Liver (tissue), 9 donors: ENCODE results near the gene C10orf71. TPM values are rescaled to one million over a fixed set of nuclear protein-coding genes. Genes with fewer than 3 reads are reported as not detected.

ENCODE experiments used
- DNase-seq: peaks from one replicate; pipeline ENCODE4 v3.0.0-alpha.2; 2017; ENCODE audit warnings: low spot score
- H3K27ac ChIP-seq, 2 donors: one replicate each; pipeline ENCODE4 v1.7.0; 2013; ENCODE audit warnings: inconsistent platforms in 2 of 2, low read length in 2 of 2, control low read depth in 1 of 2, low read depth in 1 of 2, mild to moderate bottlenecking in 1 of 2
- H3K27me3 ChIP-seq, 4 donors: one replicate each; pipeline versions ENCODE4 v1.6.1 to v1.7.0; 2013; ENCODE audit warnings: low read length in 3 of 4, inconsistent platforms in 1 of 4, mild to moderate bottlenecking in 1 of 4, moderate library complexity in 1 of 4; ENCODE audit not compliant: control insufficient read depth in 4 of 4, insufficient read depth in 4 of 4
- H3K36me3 ChIP-seq, 4 donors: one replicate each; pipeline versions ENCODE4 v1.6.1 to v1.7.0; 2013; ENCODE audit warnings: low read length in 3 of 4, mild to moderate bottlenecking in 3 of 4, low read depth in 1 of 4, moderate library complexity in 1 of 4; ENCODE audit not compliant: control insufficient read depth in 4 of 4, insufficient read depth in 3 of 4
- H3K4me1 ChIP-seq, 4 donors: one replicate each; pipeline versions ENCODE4 v1.6.1 to v1.7.0; 2013; ENCODE audit warnings: low read length in 3 of 4, mild to moderate bottlenecking in 3 of 4, moderate library complexity in 1 of 4; ENCODE audit not compliant: control insufficient read depth in 4 of 4, insufficient read depth in 4 of 4
- H3K4me3 ChIP-seq, 3 donors: one replicate each; pipeline versions ENCODE4 v1.6.1 to v1.7.0; 2013; ENCODE audit warnings: low read length in 3 of 3, control low read depth in 1 of 3, low read depth in 1 of 3, mild to moderate bottlenecking in 1 of 3
- H3K9ac ChIP-seq, 2 donors: one replicate each; pipeline ENCODE4 v1.7.0; 2013; ENCODE audit warnings: low read length in 2 of 2, mild to moderate bottlenecking in 2 of 2, moderate library complexity in 2 of 2, control low read depth in 1 of 2, low read depth in 1 of 2
- H3K9me3 ChIP-seq, 4 donors: one replicate each; pipeline versions ENCODE4 v1.6.1 to v1.7.0; 2013; ENCODE audit warnings: low read length in 3 of 4; ENCODE audit not compliant: control insufficient read depth in 4 of 4
- CTCF ChIP-seq: fragments of 150-350 bp; IDR thresholded peaks from 2 replicates; pipeline ENCODE4 v1.5.1; 2017; ENCODE audit warnings: improper control_type of control experiment, low read depth, low read length; ENCODE audit not compliant: missing input control
- EGR1 ChIP-seq, 2 donors: IDR thresholded peaks; 2 replicates each; pipeline ENCODE4 v1.6.1; 2016 to 2018; ENCODE audit warnings: antibody characterized with exemption in 2 of 2, low read depth in 2 of 2
- FOXA1 ChIP-seq: IDR thresholded peaks from 2 replicates; pipeline ENCODE4 v1.6.1; 2016; ENCODE audit warnings: antibody characterized with exemption
- FOXA2 ChIP-seq: IDR thresholded peaks from 2 replicates; pipeline ENCODE4 v1.6.1; 2016; ENCODE audit warnings: antibody characterized with exemption
- GABPA ChIP-seq, 2 donors: IDR thresholded peaks in 1 of 2; conservative IDR thresholded peaks in 1 of 2; 2 replicates each; pipeline ENCODE4 v1.6.1; 2016; ENCODE audit warnings: antibody characterized with exemption in 2 of 2, mild to moderate bottlenecking in 1 of 2, moderate library complexity in 1 of 2
- HNF4A ChIP-seq, 2 donors: conservative IDR thresholded peaks; 2 replicates each; pipeline ENCODE4 v1.6.1; 2016; ENCODE audit warnings: antibody characterized with exemption in 2 of 2, mild to moderate bottlenecking in 2 of 2
- HNF4G ChIP-seq: IDR thresholded peaks from 2 replicates; pipeline ENCODE4 v1.6.1; 2016; ENCODE audit warnings: antibody characterized with exemption
- JUND ChIP-seq, 2 donors: IDR thresholded peaks; 2 replicates each; pipeline ENCODE4 v1.6.1; 2016; ENCODE audit warnings: antibody characterized with exemption in 2 of 2
- MAX ChIP-seq: IDR thresholded peaks from 2 replicates; pipeline ENCODE4 v1.6.1; 2016; ENCODE audit warnings: antibody characterized with exemption
- NR2F2 ChIP-seq: IDR thresholded peaks from 2 replicates; pipeline ENCODE4 v1.6.1; 2016; ENCODE audit warnings: antibody characterized with exemption
- RAD21 ChIP-seq, 2 donors: IDR thresholded peaks; 2 replicates each; pipeline ENCODE4 v1.6.1; 2016; ENCODE audit warnings: antibody characterized with exemption in 2 of 2, mild to moderate bottlenecking in 2 of 2
- RXRA ChIP-seq, 2 donors: IDR thresholded peaks; 2 replicates each; pipeline ENCODE4 v1.6.1; 2017 to 2018; ENCODE audit warnings: antibody characterized with exemption in 2 of 2, mild to moderate bottlenecking in 1 of 2
- SP1 ChIP-seq: IDR thresholded peaks from 2 replicates; pipeline ENCODE4 v1.6.1; 2018; ENCODE audit warnings: antibody characterized with exemption, mild to moderate bottlenecking
- TAF1 ChIP-seq: conservative IDR thresholded peaks from 2 replicates; pipeline ENCODE4 v1.6.1; 2016; ENCODE audit warnings: antibody characterized with exemption, mild to moderate bottlenecking
- YY1 ChIP-seq: IDR thresholded peaks from 2 replicates; pipeline ENCODE4 v1.6.1; 2016; ENCODE audit warnings: antibody characterized with exemption, mild to moderate bottlenecking
- ZBTB33 ChIP-seq: IDR thresholded peaks from 2 replicates; pipeline ENCODE4 v1.6.1; 2016; ENCODE audit warnings: antibody characterized with exemption
- polyA plus RNA-seq, 2 donors: library from polyadenylated mRNA; stranded (reverse) in 1 of 2; unstranded in 1 of 2; fragments of 200-250 nt in 1 of 2; fragments of >200 nt in 1 of 2; fragmentation: Nextera tagmentation in 1 of 2; extraction: Ambion mirVana in 1 of 2; gene quantifications; one replicate each; pipeline versions ENCODE4 v1.2.1 to v1.2.3, GENCODE V29; 2013 to 2015
- total RNA-seq, 2 donors: library from RNA; depleted of rRNA; stranded (reverse); fragments of >200 nt; gene quantifications; one replicate each; pipeline ENCODE4 v1.2.3, GENCODE V29; 2014
- TF ChIP-seq, protein P1 (sequence below): IDR thresholded peaks from 2 replicates; pipeline ENCODE4 v1.6.1; 2016; ENCODE audit warnings: antibody characterized with exemption
- TF ChIP-seq, protein P2 (sequence below): IDR thresholded peaks from 2 replicates; pipeline ENCODE4 v1.6.1; 2016; ENCODE audit warnings: antibody characterized with exemption, mild to moderate bottlenecking
- donor health status: healthy.
- donor health status: healthy.
- donor health status: healthy.
- donor health status: healthy.
- donor health status: healthy.

C10orf71 gene
- total and polyA plus RNA-seq, 4 donors, result 0.03 TPM; not detected in 3

DNA sequence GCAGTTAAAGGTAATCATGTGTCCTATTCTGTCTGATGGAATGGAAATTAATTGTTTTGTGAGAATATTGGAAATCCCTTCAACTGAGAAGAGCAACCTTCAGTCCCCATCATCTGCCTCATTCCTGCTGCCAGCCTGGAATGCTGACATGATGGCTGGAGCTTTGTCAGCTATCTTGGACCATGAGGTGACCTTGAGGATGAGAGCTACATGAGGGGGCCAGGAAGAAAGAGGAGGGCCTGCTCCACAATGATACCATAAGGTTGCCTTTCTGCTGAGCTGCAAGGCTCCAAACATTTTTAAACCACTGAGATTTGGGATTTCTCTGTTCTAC lies 40.7 kb upstream of the C10orf71 start:
- no peaks in the 10 kb centered on the region for H3K27me3 ChIP-seq
- no peaks in the 10 kb centered on the region for H3K36me3 ChIP-seq
- H3K27ac ChIP-seq, result no peak overlapping the region
- no peaks in the 10 kb centered on the region for H3K4me1 ChIP-seq
- no peak for DNase-seq
- H3K9me3 ChIP-seq, result no peaks in the 10 kb centered on the region
- H3K4me3 ChIP-seq, result no peak overlapping the region
- TF ChIP-seq RAD21 (IDR thresholded peaks at IDR 0.05), result no peak
- TF ChIP-seq SP1, result no peak
- TF ChIP-seq ZBTB33, result no peak
- no peak for TF ChIP-seq YY1
- no peak for TF ChIP-seq HNF4G
- TF ChIP-seq TAF1, result no peak
- TF ChIP-seq RXRA (IDR thresholded peaks at IDR 0.05), result no peak
- no peak for TF ChIP-seq GABPA (IDR thresholded peaks at IDR 0.05 in 1 of 2, conservative IDR thresholded peaks at IDR 0.05 in 1 of 2)
- TF ChIP-seq, protein P1, sequence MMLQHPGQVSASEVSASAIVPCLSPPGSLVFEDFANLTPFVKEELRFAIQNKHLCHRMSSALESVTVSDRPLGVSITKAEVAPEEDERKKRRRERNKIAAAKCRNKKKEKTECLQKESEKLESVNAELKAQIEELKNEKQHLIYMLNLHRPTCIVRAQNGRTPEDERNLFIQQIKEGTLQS, result no peak
- no peak for TF ChIP-seq FOXA2
- TF ChIP-seq MAX, result no peak
- TF ChIP-seq NR2F2, result no peak
- TF ChIP-seq JUND (IDR thresholded peaks at IDR 0.05), result no peak
- TF ChIP-seq FOXA1, result no peak
- no peak for TF ChIP-seq HNF4A (conservative IDR thresholded peaks at IDR 0.05)
- no peak for TF ChIP-seq EGR1 (IDR thresholded peaks at IDR 0.05; ENCODE audit: low read depth in 2 of 2)
- TF ChIP-seq, protein P2, sequence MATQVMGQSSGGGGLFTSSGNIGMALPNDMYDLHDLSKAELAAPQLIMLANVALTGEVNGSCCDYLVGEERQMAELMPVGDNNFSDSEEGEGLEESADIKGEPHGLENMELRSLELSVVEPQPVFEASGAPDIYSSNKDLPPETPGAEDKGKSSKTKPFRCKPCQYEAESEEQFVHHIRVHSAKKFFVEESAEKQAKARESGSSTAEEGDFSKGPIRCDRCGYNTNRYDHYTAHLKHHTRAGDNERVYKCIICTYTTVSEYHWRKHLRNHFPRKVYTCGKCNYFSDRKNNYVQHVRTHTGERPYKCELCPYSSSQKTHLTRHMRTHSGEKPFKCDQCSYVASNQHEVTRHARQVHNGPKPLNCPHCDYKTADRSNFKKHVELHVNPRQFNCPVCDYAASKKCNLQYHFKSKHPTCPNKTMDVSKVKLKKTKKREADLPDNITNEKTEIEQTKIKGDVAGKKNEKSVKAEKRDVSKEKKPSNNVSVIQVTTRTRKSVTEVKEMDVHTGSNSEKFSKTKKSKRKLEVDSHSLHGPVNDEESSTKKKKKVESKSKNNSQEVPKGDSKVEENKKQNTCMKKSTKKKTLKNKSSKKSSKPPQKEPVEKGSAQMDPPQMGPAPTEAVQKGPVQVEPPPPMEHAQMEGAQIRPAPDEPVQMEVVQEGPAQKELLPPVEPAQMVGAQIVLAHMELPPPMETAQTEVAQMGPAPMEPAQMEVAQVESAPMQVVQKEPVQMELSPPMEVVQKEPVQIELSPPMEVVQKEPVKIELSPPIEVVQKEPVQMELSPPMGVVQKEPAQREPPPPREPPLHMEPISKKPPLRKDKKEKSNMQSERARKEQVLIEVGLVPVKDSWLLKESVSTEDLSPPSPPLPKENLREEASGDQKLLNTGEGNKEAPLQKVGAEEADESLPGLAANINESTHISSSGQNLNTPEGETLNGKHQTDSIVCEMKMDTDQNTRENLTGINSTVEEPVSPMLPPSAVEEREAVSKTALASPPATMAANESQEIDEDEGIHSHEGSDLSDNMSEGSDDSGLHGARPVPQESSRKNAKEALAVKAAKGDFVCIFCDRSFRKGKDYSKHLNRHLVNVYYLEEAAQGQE, result no peak
- no peak for TF ChIP-seq CTCF
- no peak overlapping the region for H3K9ac ChIP-seq
